BLaER1 treated with 17β-estradiol and CSF1 and Interleukin-3, amounts not matched to agents 10 nM and 100 nM (cell line): ENCODE results near the gene ECM1.

Experiments
- H3K27ac ChIP-seq, 11 experiments: shearing (Covaris generic); formaldehyde crosslinking; 2 replicates each; pipeline ENCODE4 v1.8.1; 2022
- H3K27me3 ChIP-seq, 11 experiments: shearing (Covaris generic); formaldehyde crosslinking; 2 replicates each; pipeline ENCODE4 v1.8.1; 2022
- H3K36me3 ChIP-seq, 11 experiments: shearing (Covaris generic); formaldehyde crosslinking; 2 replicates each; pipeline ENCODE4 v1.8.1; 2022
- H3K4me1 ChIP-seq, 10 experiments: shearing (Covaris generic); formaldehyde crosslinking; 2 replicates each; pipeline ENCODE4 v1.8.1; 2022
- H3K4me2 ChIP-seq, 11 experiments: shearing (Covaris generic); formaldehyde crosslinking; 2 replicates each; pipeline ENCODE4 v1.8.1; 2022
- H3K4me3 ChIP-seq, 10 experiments: shearing (Covaris generic); formaldehyde crosslinking; 2 replicates each; pipeline ENCODE4 v1.8.1; 2022
- H3K9ac ChIP-seq, 11 experiments: shearing (Covaris generic); formaldehyde crosslinking; 2 replicates each; pipeline ENCODE4 v1.8.1; 2022
- H3K9me3 ChIP-seq, 11 experiments: shearing (Covaris generic); formaldehyde crosslinking; replicated peaks in 1 of 11; 2 replicates each; pipeline ENCODE4 v1.8.1; 2022
- H4K20me1 ChIP-seq, 11 experiments: shearing (Covaris generic); formaldehyde crosslinking; 2 replicates each; pipeline ENCODE4 v1.8.1; 2022
- Cebpa-rat ChIP-seq, 11 experiments: shearing (Covaris generic); IDR thresholded peaks; 2 replicates each; pipeline ENCODE4 v1.8.1; 2022

Gene ECM1

DNA sequence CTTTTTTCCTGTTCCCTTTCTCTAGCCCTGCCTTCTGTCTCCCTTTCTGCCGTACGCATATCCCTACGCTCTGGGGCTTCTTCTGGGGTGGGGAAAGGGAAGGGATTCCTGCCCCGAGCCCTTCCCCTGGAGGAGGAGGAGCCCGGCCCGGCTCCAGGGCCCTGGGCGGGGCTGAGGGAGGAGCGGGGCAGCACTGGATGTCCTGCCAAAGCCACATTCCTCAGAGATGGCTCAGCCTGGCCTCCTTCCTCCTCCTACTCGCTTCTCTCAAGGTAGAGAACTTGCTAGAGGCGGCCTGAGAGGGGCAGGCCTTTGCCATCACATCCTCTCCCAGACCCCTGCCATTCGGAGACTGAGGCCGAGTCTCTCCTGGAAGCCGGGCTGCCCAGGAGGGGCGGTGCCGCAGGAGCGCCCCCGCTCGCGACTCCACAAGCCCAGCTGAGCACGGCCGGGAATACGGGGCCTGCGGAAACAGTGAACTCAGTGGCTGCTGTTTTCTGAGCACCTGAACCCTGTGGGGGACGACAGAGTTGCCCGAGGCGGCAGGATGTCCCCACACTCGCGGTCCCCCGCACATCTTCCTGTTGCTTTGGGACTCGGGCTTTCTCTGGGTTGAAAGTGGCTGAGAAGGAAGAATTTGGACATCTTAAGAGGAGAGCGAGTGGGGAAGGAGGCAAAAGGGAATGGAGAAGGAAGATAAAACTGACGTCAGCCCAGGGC is 53.5 kb downstream of the ECM1 start:
- peaks cover 71 to 87% (median 76%) of the 10 kb centered on the region in 10 experiments for H3K4me1 ChIP-seq
- peak overlapping the region; percentile 82 to 100 (median 91) for H3K27ac ChIP-seq
- H3K27me3 ChIP-seq, result no peaks in the 10 kb centered on the region
- TF ChIP-seq Cebpa-rat (IDR thresholded peaks at IDR 0.05), result no peak
- peaks cover 0 to 40% (median 7%) of the 10 kb centered on the region in 11 experiments; a peak in 12 of 22 replicates for H3K36me3 ChIP-seq
- peaks cover 0 to 96% (median 36%) of the 10 kb centered on the region in 11 experiments; a peak in 16 of 22 replicates for H4K20me1 ChIP-seq
- peak overlapping the region; percentile 44 to 73 (median 62) for H3K4me3 ChIP-seq
- H3K9me3 ChIP-seq, result no peaks in the 10 kb centered on the region
- H3K9ac ChIP-seq, result peak overlapping the region; percentile 80 to 95 (median 86)
- peak overlapping the region; percentile 92 to 100 (median 99) for H3K4me2 ChIP-seq

DNA sequence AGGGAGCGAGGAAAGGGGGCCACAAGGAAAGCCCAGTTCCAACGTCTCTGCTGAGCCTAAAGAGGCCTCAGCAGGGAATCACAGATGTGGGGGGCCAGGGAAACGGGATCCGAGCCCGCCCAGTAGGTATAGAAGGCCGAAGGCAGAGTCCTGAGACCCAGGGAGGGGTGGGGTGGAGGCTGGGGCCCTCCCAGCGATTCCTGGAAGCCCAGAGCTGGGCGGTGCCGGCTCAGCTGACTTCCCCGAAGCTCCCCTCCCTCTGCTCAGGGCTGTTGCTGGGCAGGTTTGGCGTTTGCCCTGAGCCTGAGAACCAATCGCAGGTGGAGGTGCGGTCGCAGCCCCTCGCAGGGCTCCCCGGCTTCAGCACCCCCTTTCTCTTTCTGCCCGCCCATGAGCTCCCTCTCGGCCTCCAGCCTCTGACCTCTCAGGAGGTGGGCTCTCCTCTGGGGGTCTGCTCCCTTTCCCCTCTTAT is 54.1 kb downstream of the ECM1 start:
- peaks cover 77 to 89% (median 82%) of the 10 kb centered on the region in 10 experiments for H3K4me1 ChIP-seq
- TF ChIP-seq Cebpa-rat (IDR thresholded peaks at IDR 0.05), result no peak
- H3K4me2 ChIP-seq, result peak overlapping the region; percentile 92 to 100 (median 99)
- H3K27ac ChIP-seq, result peak overlapping the region; percentile 82 to 100 (median 91)
- H3K4me3 ChIP-seq, result peak overlapping the region; percentile 44 to 73 (median 62)
- peak overlapping the region; percentile 80 to 95 (median 86) for H3K9ac ChIP-seq
- H3K36me3 ChIP-seq, result peaks cover 0 to 34% (median 7%) of the 10 kb centered on the region in 11 experiments; a peak in 12 of 22 replicates
- H3K27me3 ChIP-seq, result no peaks in the 10 kb centered on the region
- H3K9me3 ChIP-seq, result no peaks in the 10 kb centered on the region
- H4K20me1 ChIP-seq, result peaks cover 0 to 99% (median 39%) of the 10 kb centered on the region in 11 experiments; a peak in 17 of 22 replicates

DNA sequence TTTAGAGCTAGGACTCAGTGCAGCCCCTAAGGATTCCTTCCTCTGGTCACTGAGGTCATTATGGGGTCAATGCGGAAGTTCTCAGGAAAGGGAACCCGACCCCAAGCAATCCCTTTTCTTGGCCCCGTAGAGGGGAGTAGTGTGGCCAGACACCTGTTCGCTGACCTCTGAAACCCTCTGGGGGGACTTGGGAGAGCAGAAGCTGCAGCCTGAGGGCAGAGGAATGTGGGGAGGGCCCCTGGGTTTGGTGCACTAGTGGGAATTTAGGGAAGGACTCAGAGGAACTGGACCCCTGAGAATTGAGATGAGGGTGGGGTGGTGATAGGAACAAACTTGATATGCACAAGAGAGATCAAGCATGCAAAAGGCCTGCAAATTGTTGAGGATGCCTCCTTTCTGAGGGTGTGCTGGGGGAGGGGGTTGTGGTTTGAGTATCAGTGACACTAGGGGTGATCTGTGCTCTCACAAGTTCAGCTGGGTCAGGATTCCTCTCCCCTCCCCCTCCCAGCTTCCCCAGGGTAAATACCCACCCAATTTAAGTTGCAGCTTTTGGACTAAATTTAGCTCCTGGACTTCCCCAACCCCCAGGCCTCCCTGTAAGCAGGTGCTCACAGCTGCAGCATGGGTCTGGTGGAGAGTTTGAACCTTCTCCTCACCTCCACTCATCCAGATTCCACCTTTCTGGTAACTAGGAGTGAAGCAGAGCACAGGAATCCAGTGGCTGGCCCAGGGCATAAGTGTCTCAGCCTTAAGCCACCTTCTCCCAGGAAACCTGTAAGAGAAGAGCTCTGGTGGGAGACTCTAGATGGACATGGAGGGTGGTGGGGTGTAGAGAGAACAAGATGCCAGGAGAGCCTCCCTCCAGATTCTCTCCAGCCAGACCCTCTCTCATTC is 54.8 kb downstream of the ECM1 start:
- Histone ChIP-seq H3K27me3 (no peaks in the 10 kb centered on the region), H3K27ac (peak overlapping the region; percentile 82 to 100 (median 91)), H3K4me1 (peaks cover 84 to 95% (median 88%) of the 10 kb centered on the region in 10 experiments), H3K36me3 (peaks cover 0 to 27% (median 7%) of the 10 kb centered on the region in 11 experiments; a peak in 12 of 22 replicates), H3K4me2 (peak overlapping the region; percentile 92 to 100 (median 99)), H4K20me1 (peaks cover 3 to 99% (median 43%) of the 10 kb centered on the region in 11 experiments; a peak in 19 of 22 replicates), H3K4me3 (peak overlapping the region; percentile 44 to 73 (median 62)), H3K9ac (peak overlapping the region; percentile 80 to 95 (median 86)), H3K9me3 (no peaks in the 10 kb centered on the region)
- TF ChIP-seq Cebpa-rat (IDR thresholded peaks at IDR 0.05), result no peak
